H1 (cell line): ENCODE data around the gene KNCN. TPM values are rescaled to one million over a fixed set of nuclear protein-coding genes. Genes with fewer than 3 reads are reported as not detected.

Experiments
- CTCF ChIA-PET: fragments of 300-600 bp; sonication (Branson Sonifier 250); formaldehyde crosslinking; loops from one replicate; lab custom pipeline; 2021; ENCODE audit not compliant: partially characterized antibody; lab: Charles Lee
- POLR2A ChIA-PET: fragments of 300-600 bp; sonication (Branson Sonifier 250); formaldehyde crosslinking; loops from one replicate; lab custom pipeline; 2021; ENCODE audit warnings: inconsistent platforms; ENCODE audit not compliant: partially characterized antibody; lab: Charles Lee
- DNase-seq, 2 experiments: peaks; one replicate each; pipeline versions ENCODE4 v3.0.0 to v3.0.0-alpha.2; 2010 to 2022; ENCODE audit warnings: low spot score in 2 of 2, low read depth in 1 of 2, mixed read lengths in 1 of 2
- FAIRE-seq: peaks from 2 replicates; lab custom pipeline; 2011; peaks lifted over from hg19 to GRCh38; lab: Jason Lieb, UNC
- H2AFZ ChIP-seq: 2 replicates; pipeline ENCODE4 v1.8.1; 2012; ENCODE audit warnings: low read length, inconsistent platforms
- H2AK5ac ChIP-seq: 2 replicates; pipeline ENCODE4 v1.6.1; 2013; ENCODE audit warnings: low read depth, low read length
- H2BK120ac ChIP-seq: replicated peaks from 2 replicates; pipeline ENCODE3; 2013; ENCODE audit warnings: low read depth, low read length, inconsistent platforms
- H2BK12ac ChIP-seq: 2 replicates; pipeline ENCODE4 v1.6.1; 2013; ENCODE audit warnings: low read depth, low read length
- H2BK15ac ChIP-seq: 2 replicates; pipeline ENCODE4 v1.6.1; 2013; ENCODE audit warnings: low read length
- H2BK20ac ChIP-seq: 2 replicates; pipeline ENCODE4 v1.6.1; 2013; ENCODE audit warnings: low read length
- H2BK5ac ChIP-seq: 2 replicates; pipeline ENCODE4 v1.6.1; 2013; ENCODE audit warnings: low read depth, low read length
- H3K14ac ChIP-seq: 2 replicates; pipeline ENCODE4 v1.6.1; 2013; ENCODE audit warnings: inconsistent platforms; ENCODE audit not compliant: insufficient read length
- H3K18ac ChIP-seq: 2 replicates; pipeline ENCODE4 v1.6.1; 2013; ENCODE audit warnings: low read length; ENCODE audit errors: extremely low read depth
- H3K23ac ChIP-seq: 2 replicates; pipeline ENCODE4 v1.6.1; 2013; ENCODE audit warnings: inconsistent platforms; ENCODE audit not compliant: insufficient read length
- H3K23me2 ChIP-seq: 2 replicates; pipeline ENCODE4 v1.6.1; 2013; ENCODE audit warnings: low read depth, low read length
- H3K27ac ChIP-seq: 2 replicates; pipeline ENCODE4 v1.6.1; 2011; ENCODE audit warnings: low read depth, low read length, inconsistent platforms
- H3K27me3 ChIP-seq, 4 experiments: replicated peaks in 1 of 4; 1 replicate in 1 of 4; 2 replicates in 3 of 4; pipeline versions ENCODE4 v1.6.1 to v1.8.1; 2011 to 2013; ENCODE audit warnings: low read length in 3 of 4, mild to moderate bottlenecking in 3 of 4, inconsistent platforms in 2 of 4, mixed read lengths in 2 of 4, moderate library complexity in 1 of 4; ENCODE audit not compliant: control insufficient read depth in 3 of 4, insufficient read depth in 3 of 4; ENCODE audit errors: extremely low read depth in 1 of 4
- H3K36me3 ChIP-seq, 4 experiments: 2 replicates each; pipeline versions ENCODE4 v1.6.1 to v1.8.1; 2011 to 2013; ENCODE audit warnings: mild to moderate bottlenecking in 4 of 4, low read length in 3 of 4, moderate library complexity in 2 of 4, control low read depth in 1 of 4, inconsistent platforms in 1 of 4; ENCODE audit not compliant: insufficient read depth in 4 of 4, control insufficient read depth in 2 of 4
- H3K4ac ChIP-seq: replicated peaks from 2 replicates; pipeline ENCODE3; 2013; ENCODE audit warnings: low read length, low read depth, mixed read lengths, inconsistent platforms; ENCODE audit not compliant: insufficient read length
- H3K4me1 ChIP-seq, 4 experiments: replicated peaks in 1 of 4; 1 replicate in 1 of 4; 2 replicates in 3 of 4; pipeline versions ENCODE4 v1.6.1 to v1.8.1; 2011 to 2013; ENCODE audit warnings: low read length in 3 of 4, inconsistent platforms in 2 of 4, mixed read lengths in 1 of 4; ENCODE audit not compliant: insufficient read depth in 4 of 4, control insufficient read depth in 3 of 4
- H3K4me2 ChIP-seq, 2 experiments: 2 replicates each; pipeline versions ENCODE4 v1.6.1 to v1.8.1; 2011 to 2013; ENCODE audit warnings: low read depth in 2 of 2, low read length in 2 of 2, control low read depth in 1 of 2, inconsistent platforms in 1 of 2, mild to moderate bottlenecking in 1 of 2; ENCODE audit not compliant: insufficient read depth in 1 of 2
- H3K4me3 ChIP-seq, 4 experiments: fragments of 200-600, 300-600 bp in 1 of 4; sonication (generic), shearing (Covaris generic), sonication (Bioruptor Twin) in 1 of 4; 2 replicates each; pipeline versions ENCODE4 v1.5.1 to v1.8.1; 2011 to 2016; ENCODE audit warnings: low read length in 4 of 4, low read depth in 3 of 4, control low read depth in 2 of 4, inconsistent platforms in 2 of 4, mild to moderate bottlenecking in 2 of 4, mixed read lengths in 1 of 4, moderate library complexity in 1 of 4; ENCODE audit not compliant: insufficient read depth in 2 of 4; ENCODE audit errors: extremely low read depth in 1 of 4
- H3K56ac ChIP-seq: replicated peaks from 2 replicates; pipeline ENCODE3; 2013; ENCODE audit warnings: low read depth, mild to moderate bottlenecking, mixed read lengths, low read length, inconsistent platforms; ENCODE audit not compliant: insufficient read length
- H3K79me1 ChIP-seq: 2 replicates; pipeline ENCODE4 v1.6.1; 2013; ENCODE audit warnings: low read depth, low read length, control low read depth
- H3K79me2 ChIP-seq, 2 experiments: 2 replicates each; pipeline versions ENCODE4 v1.6.1 to v1.8.1; 2012 to 2013; ENCODE audit warnings: low read length in 2 of 2, mild to moderate bottlenecking in 2 of 2, inconsistent platforms in 1 of 2; ENCODE audit not compliant: insufficient read depth in 2 of 2, control insufficient read depth in 1 of 2
- H3K9ac ChIP-seq, 4 experiments: replicated peaks in 1 of 4; 1 replicate in 1 of 4; 2 replicates in 3 of 4; pipeline versions ENCODE4 v1.6.1 to v1.8.1; 2011 to 2013; ENCODE audit warnings: low read depth in 3 of 4, low read length in 3 of 4, control low read depth in 2 of 4, mild to moderate bottlenecking in 2 of 4, moderate library complexity in 2 of 4, inconsistent platforms in 1 of 4; ENCODE audit errors: extremely low read depth in 1 of 4
- H3K9me3 ChIP-seq, 2 experiments: 2 replicates each; pipeline versions ENCODE4 v1.6.1 to v1.8.1; 2012 to 2013; ENCODE audit warnings: mild to moderate bottlenecking in 2 of 2, moderate library complexity in 2 of 2, control low read depth in 1 of 2, inconsistent platforms in 1 of 2, low read depth in 1 of 2, low read length in 1 of 2, mixed read lengths in 1 of 2; ENCODE audit not compliant: insufficient read depth in 2 of 2
- H4K20me1 ChIP-seq, 2 experiments: replicated peaks in 1 of 2; 2 replicates each; pipeline versions ENCODE3 to v1.8.1; 2011 to 2013; ENCODE audit warnings: inconsistent platforms in 2 of 2, low read length in 2 of 2, mild to moderate bottlenecking in 1 of 2; ENCODE audit not compliant: insufficient read depth in 2 of 2, control insufficient read depth in 1 of 2
- H4K5ac ChIP-seq: 2 replicates; pipeline ENCODE4 v1.6.1; 2013; ENCODE audit warnings: low read length, low read depth, mixed read lengths, inconsistent platforms; ENCODE audit not compliant: insufficient read length
- H4K8ac ChIP-seq: 2 replicates; pipeline ENCODE4 v1.8.0; 2013; ENCODE audit warnings: mild to moderate bottlenecking, moderate library complexity, low read length, inconsistent platforms; ENCODE audit not compliant: insufficient read depth; ENCODE audit errors: extremely low read depth
- H4K91ac ChIP-seq: replicated peaks from 2 replicates; pipeline ENCODE3; 2013; ENCODE audit warnings: low read length, mixed read lengths, inconsistent platforms; ENCODE audit not compliant: insufficient read length
- KDM5A ChIP-seq: fragments of 200-600 bp; IDR thresholded peaks from 2 replicates; pipeline ENCODE4 v1.7.1; 2012; ENCODE audit warnings: mild to moderate bottlenecking, low read length, inconsistent platforms, mixed read lengths
- RFX5 ChIP-seq: IDR thresholded peaks from 2 replicates; pipeline ENCODE4 v1.6.1; 2011; ENCODE audit warnings: low read depth, low read length, improper control_type of control experiment, borderline replicate concordance
- SRF ChIP-seq: IDR thresholded peaks from 2 replicates; pipeline ENCODE4 v1.6.1; 2011; ENCODE audit warnings: mild to moderate bottlenecking, low read depth, low read length, moderate library complexity
- TCF12 ChIP-seq: IDR thresholded peaks from 2 replicates; pipeline ENCODE4 v1.6.1; 2011; ENCODE audit warnings: low read depth, mild to moderate bottlenecking, low read length
- WGBS, 2 experiments: shearing (Covaris generic) in 1 of 2; methylation state at CpG; one replicate each; pipeline versions ENCODE4 v1.1.6 to v1.1.7; 2013 to 2015; ENCODE audit warnings: low lambda C conversion rate in 2 of 2, mixed read lengths in 2 of 2, inconsistent platforms in 1 of 2, low coverage in 1 of 2, missing lambda C conversion rate in 1 of 2; ENCODE audit not compliant: insufficient replicate concordance in 2 of 2, insufficient coverage in 1 of 2, insufficient read length in 1 of 2; ENCODE audit errors: extremely low coverage in 1 of 2, missing lambda C conversion rate in 1 of 2; 5-methylcytosine and 5-hydroxymethylcytosine counted together
- polyA plus RNA-seq, 7 experiments: library from polyadenylated mRNA; depleted of rRNA in 3 of 7; stranded (reverse) in 5 of 7; unstranded in 2 of 7; fragments of >200 nt in 5 of 7; fragments of 200-250 nt in 2 of 7; gene quantifications; 1 replicate in 5 of 7; 2 replicates in 1 of 7; 4 replicates in 1 of 7; pipeline versions ENCODE4 v1.2.1 to v1.2.3, GENCODE V29; 2011 to 2013; ENCODE audit warnings: missing spikeins in 2 of 7, mixed read lengths in 2 of 7
- total RNA-seq: library from RNA; stranded (reverse); fragmentation: NEBNext Ultra II Directional; extraction: Animal tissue kit (Norgen Biotek cat#: 25700); gene quantifications from 2 replicates; pipeline ENCODE4 v1.2.1, GENCODE V29; 2021
- TF ChIP-seq, protein P1 (sequence below): IDR thresholded peaks from 2 replicates; pipeline ENCODE4 v1.6.1; 2011; ENCODE audit warnings: low read depth, mild to moderate bottlenecking, low read length; ENCODE audit not compliant: insufficient read depth

The KNCN gene
- total and polyA plus RNA-seq, 2 of the 8 experiments (the other 6 are each of a cell fraction or from before 2014, with no cell fraction given), result not detected

DNA sequence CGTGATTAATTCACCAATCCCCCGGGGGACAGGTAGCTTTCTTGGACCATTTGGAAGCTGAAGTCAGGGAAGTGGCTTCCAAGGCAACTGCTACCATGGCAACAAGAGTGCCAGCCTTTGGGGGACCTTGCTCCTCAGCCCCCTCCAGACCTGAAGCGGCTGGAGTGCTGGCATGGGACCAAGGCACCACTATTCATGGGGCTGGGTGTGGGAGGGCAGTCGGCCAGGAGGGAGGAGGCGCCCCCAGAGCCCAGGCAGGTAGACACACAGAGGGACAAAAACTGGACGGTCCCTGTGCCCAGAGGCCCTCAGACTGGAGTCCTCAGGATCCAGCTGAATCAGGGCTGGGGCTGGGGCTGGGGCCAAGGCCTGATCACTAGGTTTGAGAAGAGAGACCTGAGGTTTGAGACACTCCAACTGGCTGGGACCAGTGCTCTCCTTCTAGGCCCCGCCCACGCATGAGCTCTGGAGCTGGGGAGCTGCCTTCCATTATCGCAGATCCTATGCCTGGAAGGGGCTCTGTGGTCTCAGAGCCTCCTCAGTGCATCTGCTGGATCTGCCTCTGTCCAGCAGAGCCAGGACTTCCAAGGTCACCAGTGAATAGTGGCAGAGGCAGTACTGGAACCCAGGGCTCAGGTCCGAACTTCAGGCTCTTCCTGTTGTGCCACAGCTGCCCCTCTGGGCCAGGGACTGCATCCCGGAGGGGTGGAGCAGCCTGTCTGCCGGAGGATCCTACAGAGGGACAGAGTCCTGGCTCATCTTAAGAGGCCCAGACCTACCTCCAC, 3.3 kb upstream of the KNCN start:
- Histone ChIP-seq H3K56ac (no peak overlapping the region), H3K79me2 (no peaks in the 10 kb centered on the region), H2BK20ac (no peak overlapping the region), H4K5ac (no peak overlapping the region), H3K4me2 (no peak overlapping the region), H3K79me1 (no peaks in the 10 kb centered on the region; the same call in 1 of the 2 replicates), H3K4ac (no peak overlapping the region), H2AFZ (no peak overlapping the region), H3K23me2 (no peaks in the 10 kb centered on the region), H4K20me1 (no peaks in the 10 kb centered on the region), H3K4me3 (no peak overlapping the region), H3K14ac (no peak overlapping the region), H3K23ac (no peak overlapping the region), H3K18ac (no peak overlapping the region), H2AK5ac (no peak overlapping the region), H2BK5ac (no peak overlapping the region), H3K27me3 (peaks cover 0 to 4% (median 1%) of the 10 kb centered on the region in 4 experiments; a peak in 3 of 7 replicates), H2BK120ac (no peak overlapping the region), H3K36me3 (no peaks in the 10 kb centered on the region), H2BK15ac (no peak overlapping the region), H4K91ac (no peak overlapping the region), H3K9ac (no peak overlapping the region), H3K27ac (no peak overlapping the region), H2BK12ac (no peak overlapping the region), H4K8ac (no peak overlapping the region), H3K4me1 (peaks cover 0 to 12% (median 8%) of the 10 kb centered on the region in 4 experiments; a peak in 6 of 7 replicates), H3K9me3 (no peaks in the 10 kb centered on the region)
- 92% methylated on average over 12 of the region's 12 CpGs; no CpG with 5 or more reads in 1 of the 2 experiments for WGBS, 2 experiments
- CTCF ChIA-PET, result interaction anchor here (1.0 to 2.7 kb wide), 4 partner anchors 9 to 49 kb away, joined by 3 to 17 read pairs (median 4); partner anchors contain the start of gene MKNK1
- POLR2A ChIA-PET, result no interaction called here
- TF ChIP-seq TCF12, result no peak
- TF ChIP-seq SRF, result no peak
- no peak for TF ChIP-seq RFX5
- TF ChIP-seq KDM5A, result no peak
- TF ChIP-seq, protein P1, sequence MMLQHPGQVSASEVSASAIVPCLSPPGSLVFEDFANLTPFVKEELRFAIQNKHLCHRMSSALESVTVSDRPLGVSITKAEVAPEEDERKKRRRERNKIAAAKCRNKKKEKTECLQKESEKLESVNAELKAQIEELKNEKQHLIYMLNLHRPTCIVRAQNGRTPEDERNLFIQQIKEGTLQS, result no peak
- DNase-seq (no peak), FAIRE-seq (no peak)
